SK-N-SH (cell line): ENCODE results near the gene RAPGEF2. TPM values are rescaled to one million over a fixed set of nuclear protein-coding genes. Genes with fewer than 3 reads are reported as not detected.

Experiments
- CTCF ChIA-PET: fragments of 300-600, 350-600 bp; formaldehyde crosslinking; extraction: SDS; loops from one replicate; lab custom pipeline; 2021; lab: Yijun Ruan, JAX
- POLR2A ChIA-PET: fragments of 350-600 bp; sonication (Branson Sonifier 250); formaldehyde crosslinking; extraction: SDS; loops from one replicate; lab custom pipeline; 2020; ENCODE audit warnings: antibody characterized with exemption, inconsistent platforms; lab: Yijun Ruan, JAX
- DNase-seq: peaks from one replicate; pipeline ENCODE4 v3.0.0; 2012
- H2AFZ ChIP-seq: fragments of 200-600 bp; sonication (generic); 2 replicates; pipeline ENCODE4 v1.8.1; 2016; ENCODE audit warnings: antibody characterized with exemption, mild to moderate bottlenecking, low read depth
- H3F3A ChIP-seq: fragments of 200-600 bp; sonication (generic); replicated peaks from 2 replicates; pipeline ENCODE3; 2016; ENCODE audit warnings: antibody characterized with exemption, mild to moderate bottlenecking; ENCODE audit not compliant: insufficient read depth
- H3K27ac ChIP-seq, 2 experiments: fragments of 200-500 bp in 1 of 2; fragments of 200-600 bp in 1 of 2; sonication (Bioruptor generic) in 1 of 2; sonication (generic), shearing (Covaris generic) in 1 of 2; 2 replicates each; pipeline versions ENCODE4 v1.5.1 to v1.6.1; 2014 to 2016; ENCODE audit warnings: low read depth in 2 of 2, inconsistent platforms in 1 of 2, low read length in 1 of 2, mild to moderate bottlenecking in 1 of 2, mixed read lengths in 1 of 2
- H3K27me3 ChIP-seq: fragments of 200-600 bp; sonication (generic), shearing (Covaris generic); 2 replicates; pipeline ENCODE4 v1.6.1; 2016; ENCODE audit warnings: mixed run types; ENCODE audit not compliant: insufficient read depth
- H3K36me3 ChIP-seq, 2 experiments: fragments of 200-500 bp in 1 of 2; fragments of 200-600 bp in 1 of 2; sonication (Bioruptor generic) in 1 of 2; sonication (generic) in 1 of 2; replicated peaks in 1 of 2; 2 replicates each; pipeline versions ENCODE3 to v1.5.1; 2014 to 2016; ENCODE audit warnings: low read length in 1 of 2, mild to moderate bottlenecking in 1 of 2; ENCODE audit not compliant: insufficient read depth in 2 of 2, control insufficient read depth in 1 of 2
- H3K4me1 ChIP-seq, 2 experiments: fragments of 200-500 bp in 1 of 2; fragments of 200-600 bp in 1 of 2; sonication (Bioruptor generic) in 1 of 2; sonication (generic), shearing (Covaris generic) in 1 of 2; 2 replicates each; pipeline versions ENCODE4 v1.5.1 to v1.6.1; 2014 to 2016; ENCODE audit warnings: low read depth in 1 of 2, low read length in 1 of 2, mixed run types in 1 of 2; ENCODE audit not compliant: insufficient read depth in 2 of 2, control insufficient read depth in 1 of 2
- H3K4me2 ChIP-seq: fragments of 200-600 bp; sonication (generic), shearing (Covaris generic); 2 replicates; pipeline ENCODE4 v1.6.1; 2017; ENCODE audit warnings: mixed run types
- H3K4me3 ChIP-seq, 2 experiments: fragments of 200-500 bp in 1 of 2; fragments of 200-600 bp in 1 of 2; sonication (Bioruptor generic) in 1 of 2; sonication (generic), shearing (Covaris generic) in 1 of 2; 2 replicates each; pipeline versions ENCODE4 v1.5.1 to v1.8.1; 2014 to 2016; ENCODE audit warnings: low read depth in 2 of 2, inconsistent platforms in 1 of 2, low read length in 1 of 2, mild to moderate bottlenecking in 1 of 2, mixed read lengths in 1 of 2, moderate library complexity in 1 of 2
- H3K79me2 ChIP-seq: fragments of 200-600 bp; sonication (generic); 2 replicates; pipeline ENCODE4 v1.8.1; 2017; ENCODE audit warnings: mild to moderate bottlenecking; ENCODE audit not compliant: insufficient read depth
- H3K9ac ChIP-seq: fragments of 200-600 bp; sonication (generic); 2 replicates; pipeline ENCODE4 v1.6.1; 2017; ENCODE audit warnings: mixed run types
- H3K9me2 ChIP-seq: fragments of 200-600 bp; sonication (generic); 2 replicates; pipeline ENCODE4 v1.6.1; 2017; ENCODE audit warnings: mixed run types
- H3K9me3 ChIP-seq: fragments of 200-600 bp; sonication (generic); 2 replicates; pipeline ENCODE4 v1.6.1; 2017; ENCODE audit warnings: mixed run types, mild to moderate bottlenecking, moderate library complexity
- H4K20me1 ChIP-seq: fragments of 200-600 bp; sonication (generic); 2 replicates; pipeline ENCODE4 v1.6.1; 2017; ENCODE audit warnings: mild to moderate bottlenecking, mixed run types; ENCODE audit not compliant: insufficient read depth
- CHD2 ChIP-seq: fragments of 150-350 bp; IDR thresholded peaks from 2 replicates; pipeline ENCODE4 v1.6.1; 2018; ENCODE audit warnings: low read length; ENCODE audit not compliant: partially characterized antibody
- EP300 ChIP-seq, 2 experiments: IDR thresholded peaks; 2 replicates each; pipeline versions ENCODE4 v1.4.0 to v1.6.1; 2012; ENCODE audit warnings: borderline replicate concordance in 1 of 2, low read depth in 1 of 2, low read length in 1 of 2
- EZH2phosphoT487 ChIP-seq: fragments of 200-600 bp; sonication (generic); IDR thresholded peaks from 2 replicates; pipeline ENCODE4 v1.6.1; 2017; ENCODE audit warnings: low read depth, mixed run types, mild to moderate bottlenecking, antibody characterized with exemption, moderate library complexity, borderline replicate concordance
- FOSL2 ChIP-seq: IDR thresholded peaks from 2 replicates; pipeline ENCODE4 v1.4.0; 2012; ENCODE audit warnings: low read depth, mild to moderate bottlenecking, moderate library complexity, borderline replicate concordance
- FOXJ3 ChIP-seq: sonication (generic); formaldehyde crosslinking; IDR thresholded peaks from 2 replicates; pipeline ENCODE4 v1.5.1; 2020; ENCODE audit warnings: mild to moderate bottlenecking, missing genetic modification reagents
- GABPA ChIP-seq: IDR thresholded peaks from 2 replicates; pipeline ENCODE4 v1.4.0; 2012; ENCODE audit warnings: low read depth, mild to moderate bottlenecking
- GATA2 ChIP-seq: sonication (generic); formaldehyde crosslinking; IDR thresholded peaks from 2 replicates; pipeline ENCODE4 v1.5.0; 2020; ENCODE audit warnings: mild to moderate bottlenecking, missing genetic modification reagents
- JUND ChIP-seq: IDR thresholded peaks from 2 replicates; pipeline ENCODE4 v1.4.0; 2012
- MEF2A ChIP-seq: IDR thresholded peaks from 2 replicates; pipeline ENCODE4 v1.4.0; 2012; ENCODE audit warnings: low read depth, borderline replicate concordance
- NFIC ChIP-seq: IDR thresholded peaks from 2 replicates; pipeline ENCODE4 v1.4.0; 2012; ENCODE audit warnings: borderline replicate concordance
- NRF1 ChIP-seq: IDR thresholded peaks from 2 replicates; pipeline ENCODE4 v1.6.1; 2012; ENCODE audit warnings: low read depth, mild to moderate bottlenecking, low read length
- RCOR1 ChIP-seq: fragments of 150-350 bp; IDR thresholded peaks from 2 replicates; pipeline ENCODE4 v1.6.1; 2017; ENCODE audit warnings: antibody characterized with exemption, low read length
- RFX5 ChIP-seq: IDR thresholded peaks from 2 replicates; pipeline ENCODE4 v1.6.1; 2012; ENCODE audit warnings: mild to moderate bottlenecking, improper control_type of control experiment, low read length
- SMC3 ChIP-seq: IDR thresholded peaks from 2 replicates; pipeline ENCODE4 v1.6.1; 2012; ENCODE audit warnings: low read depth, low read length, improper control_type of control experiment
- TAF1 ChIP-seq: IDR thresholded peaks from 2 replicates; pipeline ENCODE4 v1.6.1; 2012; ENCODE audit warnings: low read depth, mild to moderate bottlenecking, low read length, moderate library complexity, borderline replicate concordance
- TCF12 ChIP-seq: IDR thresholded peaks from 2 replicates; pipeline ENCODE4 v1.4.0; 2012
- TEAD4 ChIP-seq: IDR thresholded peaks from 2 replicates; pipeline ENCODE4 v1.4.0; 2012; ENCODE audit warnings: mild to moderate bottlenecking, borderline replicate concordance; ENCODE audit not compliant: insufficient read depth
- YY1 ChIP-seq: IDR thresholded peaks from 2 replicates; pipeline ENCODE4 v1.4.0; 2012; ENCODE audit warnings: low read depth, mild to moderate bottlenecking
- WGBS: methylation state at CpG from one replicate; pipeline ENCODE4 v1.1.6; 2017; ENCODE audit warnings: low lambda C conversion rate; 5-methylcytosine and 5-hydroxymethylcytosine counted together
- polyA plus RNA-seq, 3 experiments: library from polyadenylated mRNA; depleted of rRNA; stranded (reverse); fragments of >200 nt; gene quantifications; 2 replicates each; pipeline ENCODE4 v1.2.3, GENCODE V29; 2012
- TF ChIP-seq, protein P1 (sequence below): fragments of 150-350 bp; IDR thresholded peaks from 2 replicates; pipeline ENCODE4 v1.6.1; 2017; ENCODE audit warnings: antibody characterized with exemption, low read length, low read depth, borderline replicate concordance
- TF ChIP-seq, protein P2 (sequence below): IDR thresholded peaks from 2 replicates; pipeline ENCODE4; 2012
- TF ChIP-seq, protein P3 (sequence below): IDR thresholded peaks from 2 replicates; pipeline ENCODE4 v1.4.0; 2012; ENCODE audit warnings: low read depth, borderline replicate concordance
- TF ChIP-seq, protein P4 (sequence below): IDR thresholded peaks from 2 replicates; pipeline ENCODE4 v1.4.0; 2012; ENCODE audit warnings: low read depth, borderline replicate concordance

The RAPGEF2 gene
- polyA plus RNA-seq, 1 of the 3 experiments (the other 2 are of a cell fraction), result 19.2 TPM

- H3K4me1 ChIP-seq, result peaks cover 0 to 9% of the 10 kb centered on the region in 2 experiments; a peak in 2 of 4 replicates
- H2AFZ ChIP-seq, result no peak overlapping the region
- WGBS, result 94% methylated on average over 12 of the region's 23 CpGs
- H3K9me3 ChIP-seq, result peaks cover 10% of the 10 kb centered on the region
- no peaks in the 10 kb centered on the region for H3K27me3 ChIP-seq
- DNase-seq, result no peak
- H3K27ac ChIP-seq, result no peak overlapping the region
- peaks cover 14% of the 10 kb centered on the region for H3F3A ChIP-seq
- no peak overlapping the region for H3K4me2 ChIP-seq
- H3K9ac ChIP-seq, result no peak overlapping the region
- TF ChIP-seq JUND (no peak), TEAD4 (no peak), YY1 (no peak), FOXJ3 (CRISPR knock-in tag) (no peak), SMC3 (no peak), NFIC (no peak), TCF12 (no peak), EP300 (IDR thresholded peaks at IDR 0.05; ENCODE audit: borderline replicate concordance in 1 of 2, low read depth in 1 of 2, low read length in 1 of 2) (no peak), MEF2A (no peak)
- TF ChIP-seq, protein P1, sequence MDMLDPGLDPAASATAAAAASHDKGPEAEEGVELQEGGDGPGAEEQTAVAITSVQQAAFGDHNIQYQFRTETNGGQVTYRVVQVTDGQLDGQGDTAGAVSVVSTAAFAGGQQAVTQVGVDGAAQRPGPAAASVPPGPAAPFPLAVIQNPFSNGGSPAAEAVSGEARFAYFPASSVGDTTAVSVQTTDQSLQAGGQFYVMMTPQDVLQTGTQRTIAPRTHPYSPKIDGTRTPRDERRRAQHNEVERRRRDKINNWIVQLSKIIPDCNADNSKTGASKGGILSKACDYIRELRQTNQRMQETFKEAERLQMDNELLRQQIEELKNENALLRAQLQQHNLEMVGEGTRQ, result no peak
- TF ChIP-seq, protein P2, sequence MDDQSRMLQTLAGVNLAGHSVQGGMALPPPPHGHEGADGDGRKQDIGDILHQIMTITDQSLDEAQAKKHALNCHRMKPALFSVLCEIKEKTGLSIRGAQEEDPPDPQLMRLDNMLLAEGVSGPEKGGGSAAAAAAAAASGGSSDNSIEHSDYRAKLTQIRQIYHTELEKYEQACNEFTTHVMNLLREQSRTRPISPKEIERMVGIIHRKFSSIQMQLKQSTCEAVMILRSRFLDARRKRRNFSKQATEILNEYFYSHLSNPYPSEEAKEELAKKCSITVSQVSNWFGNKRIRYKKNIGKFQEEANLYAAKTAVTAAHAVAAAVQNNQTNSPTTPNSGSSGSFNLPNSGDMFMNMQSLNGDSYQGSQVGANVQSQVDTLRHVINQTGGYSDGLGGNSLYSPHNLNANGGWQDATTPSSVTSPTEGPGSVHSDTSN, result no peak
- TF ChIP-seq, protein P3, sequence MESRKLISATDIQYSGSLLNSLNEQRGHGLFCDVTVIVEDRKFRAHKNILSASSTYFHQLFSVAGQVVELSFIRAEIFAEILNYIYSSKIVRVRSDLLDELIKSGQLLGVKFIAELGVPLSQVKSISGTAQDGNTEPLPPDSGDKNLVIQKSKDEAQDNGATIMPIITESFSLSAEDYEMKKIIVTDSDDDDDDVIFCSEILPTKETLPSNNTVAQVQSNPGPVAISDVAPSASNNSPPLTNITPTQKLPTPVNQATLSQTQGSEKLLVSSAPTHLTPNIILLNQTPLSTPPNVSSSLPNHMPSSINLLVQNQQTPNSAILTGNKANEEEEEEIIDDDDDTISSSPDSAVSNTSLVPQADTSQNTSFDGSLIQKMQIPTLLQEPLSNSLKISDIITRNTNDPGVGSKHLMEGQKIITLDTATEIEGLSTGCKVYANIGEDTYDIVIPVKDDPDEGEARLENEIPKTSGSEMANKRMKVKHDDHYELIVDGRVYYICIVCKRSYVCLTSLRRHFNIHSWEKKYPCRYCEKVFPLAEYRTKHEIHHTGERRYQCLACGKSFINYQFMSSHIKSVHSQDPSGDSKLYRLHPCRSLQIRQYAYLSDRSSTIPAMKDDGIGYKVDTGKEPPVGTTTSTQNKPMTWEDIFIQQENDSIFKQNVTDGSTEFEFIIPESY, result no peak
- TF ChIP-seq, protein P4, sequence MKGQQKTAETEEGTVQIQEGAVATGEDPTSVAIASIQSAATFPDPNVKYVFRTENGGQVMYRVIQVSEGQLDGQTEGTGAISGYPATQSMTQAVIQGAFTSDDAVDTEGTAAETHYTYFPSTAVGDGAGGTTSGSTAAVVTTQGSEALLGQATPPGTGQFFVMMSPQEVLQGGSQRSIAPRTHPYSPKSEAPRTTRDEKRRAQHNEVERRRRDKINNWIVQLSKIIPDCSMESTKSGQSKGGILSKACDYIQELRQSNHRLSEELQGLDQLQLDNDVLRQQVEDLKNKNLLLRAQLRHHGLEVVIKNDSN, result no peak
- POLR2A ChIA-PET, result no interaction called here
- H3K4me3 ChIP-seq, result no peak overlapping the region
- peaks cover 0 to 4% of the 10 kb centered on the region in 2 experiments for H3K36me3 ChIP-seq
- no peaks in the 10 kb centered on the region for H3K9me2 ChIP-seq
- CTCF ChIA-PET, result no interaction called here
- no peaks in the 10 kb centered on the region for H4K20me1 ChIP-seq
- no peaks in the 10 kb centered on the region for H3K79me2 ChIP-seq
These were observed 286.9 kb downstream of the RAPGEF2 start for GRCh38 chr4:159389756-159390155.

GRCh38 chr4:159390648-159391047, 287.8 kb downstream of the RAPGEF2 start:
- Histone ChIP-seq H3K4me1 (peaks cover 0 to 9% of the 10 kb centered on the region in 2 experiments; a peak in 2 of 4 replicates), H3K9ac (peak overlapping the region; percentile 51; the same call in 1 of the 2 replicates), H2AFZ (no peak overlapping the region), H3K27me3 (no peaks in the 10 kb centered on the region), H4K20me1 (no peaks in the 10 kb centered on the region), H3K9me2 (no peaks in the 10 kb centered on the region), H3F3A (peaks cover 14% of the 10 kb centered on the region), H3K27ac (peak overlapping the region; percentile 34 to 90; a peak in 3 of 4 replicates), H3K9me3 (peaks cover 10% of the 10 kb centered on the region), H3K4me3 (no peak overlapping the region), H3K36me3 (peaks cover 0 to 4% of the 10 kb centered on the region in 2 experiments), H3K4me2 (no peak overlapping the region), H3K79me2 (no peaks in the 10 kb centered on the region)
- 10% methylated on average over 12 of the region's 12 CpGs for WGBS
- ChIA-PET POLR2A (no interaction called here), CTCF (no interaction called here)
- DNase-seq, result no peak
- TF ChIP-seq TAF1 (peak; percentile 28; the same call in 1 of the 2 replicates), NFIC (peak; percentile 99), GABPA (no peak), NRF1 (no peak), RCOR1 (no peak), GATA2 (CRISPR knock-in tag) (no peak), SMC3 (no peak), FOSL2 (peak; percentile 91), TCF12 (peak; percentile 86), TEAD4 (peak; percentile 90), CHD2 (no peak), RFX5 (no peak), EZH2phosphoT487 (no peak)
- TF ChIP-seq, protein P1, result no peak
- TF ChIP-seq, protein P4, result no peak
